GM13976 (cell line): ENCODE results near the gene DDX59.

ENCODE experiments used
- DNase-seq: peaks from one replicate; pipeline ENCODE4 v3.0.0; 2012; ENCODE audit warnings: low spot score
- CTCF ChIP-seq: IDR thresholded peaks from 2 replicates; pipeline ENCODE4 v1.5.1; 2012; ENCODE audit warnings: borderline replicate concordance, mild to moderate bottlenecking; ENCODE audit not compliant: insufficient read depth; ENCODE audit errors: extremely low read depth, missing control alignments, control extremely low read depth
- in situ Hi-C: fragments of 300-500 bp; cut with MboI; formaldehyde crosslinking; loops from one replicate; pipeline ENCODE4 v1.12.0; 2022; ENCODE audit warnings: low sequenced_read_pairs, mixed read lengths, inconsistent platforms; ENCODE audit not compliant: unreplicated experiment

The DDX59 gene

GRCh38 chr1:200674838-200675587 is 5.3 kb upstream of the DDX59 start:
- in situ Hi-C loops = loop anchor here (5.0 kb wide), 1 partner anchor 62 kb away; the partner anchor contains the start of gene CAMSAP2
- TF ChIP-seq CTCF = no peak
- no peak for DNase-seq

GRCh38 chr1:200673952-200674823 is 4.5 kb upstream of the DDX59 start:
- DNase-seq = no peak
- no peak for TF ChIP-seq CTCF
- in situ Hi-C loops = no loop called here

GRCh38 chr1:200671235-200671786 is 1.6 kb upstream of the DDX59 start:
- in situ Hi-C loops = no loop called here
- TF ChIP-seq CTCF = no peak

GRCh38 chr1:200670242-200671118 is 773 bp upstream of the DDX59 start:
- TF ChIP-seq CTCF = no peak

More at GRCh38 chr1:200671235-200671786, 1.6 kb upstream of the DDX59 start:
- no peak for DNase-seq

GRCh38 chr1:200668514-200669313 is 993 bp downstream of the DDX59 start:
- DNase-seq = no peak
- in situ Hi-C loops = no loop called here

More at GRCh38 chr1:200670242-200671118, 773 bp upstream of the DDX59 start:
- in situ Hi-C loops = no loop called here
- peak; percentile 46 for DNase-seq

More at GRCh38 chr1:200668514-200669313, 993 bp downstream of the DDX59 start:
- no peak for TF ChIP-seq CTCF
